HG02588 (cell line): Measurements from ENCODE around the gene ZNF280D.
A peak's percentile ranks its signal among the peaks of the same experiment; 100 is the strongest.

Experiments
- ATAC-seq: cut with Tn5 transposase; IDR thresholded peaks from one replicate; pipeline ENCODE4 v1.9.1; 2021; ENCODE audit warnings: mild to moderate bottlenecking, moderate library complexity; ENCODE audit not compliant: unreplicated experiment

The ZNF280D gene

GRCh38 chr15:56653787-56654186 is 79.5 kb downstream of the ZNF280D start:
- ATAC-seq, result no peak

GRCh38 chr15:56653107-56653506 is 80.2 kb downstream of the ZNF280D start:
- ATAC-seq, result no peak

GRCh38 chr15:56648311-56648710 is 85.0 kb downstream of the ZNF280D start:
- ATAC-seq, result no peak

GRCh38 chr15:56640549-56640948 is 92.8 kb downstream of the ZNF280D start:
- no peak for ATAC-seq

GRCh38 chr15:56640127-56640526 is 93.2 kb downstream of the ZNF280D start:
- ATAC-seq, result no peak

- no peak for ATAC-seq
Measured at GRCh38 chr15:56639631-56640030, 93.7 kb downstream of the ZNF280D start.

GRCh38 chr15:56631765-56632164 is 101.5 kb downstream of the ZNF280D start:
- ATAC-seq, result no peak

- ATAC-seq, result no peak
Measured at GRCh38 chr15:56628893-56629532, 104.3 kb downstream of the ZNF280D start.

- ATAC-seq, result no peak
Measured at GRCh38 chr15:56619887-56620286, 113.4 kb downstream of the ZNF280D start.

- ATAC-seq, result no peak
Measured at GRCh38 chr15:56617628-56618027, 115.7 kb downstream of the ZNF280D start.

- no peak for ATAC-seq
Measured at GRCh38 chr15:56616551-56616950, 116.8 kb downstream of the ZNF280D start.

- ATAC-seq, result no peak
Measured at GRCh38 chr15:56613811-56614210, 119.5 kb downstream of the ZNF280D start.

GRCh38 chr15:56608993-56609392 is 124.3 kb downstream of the ZNF280D start:
- ATAC-seq, result peak; percentile 54

GRCh38 chr15:56608140-56608778 is 125.0 kb downstream of the ZNF280D start:
- ATAC-seq, result peak; percentile 95

- ATAC-seq, result no peak
Measured at GRCh38 chr15:56602253-56602652, 131.1 kb downstream of the ZNF280D start.

- no peak for ATAC-seq
Measured at GRCh38 chr15:56600380-56600779, 132.9 kb downstream of the ZNF280D start.

GRCh38 chr15:56598991-56599390 is 134.3 kb downstream of the ZNF280D start:
- no peak for ATAC-seq

- no peak for ATAC-seq
Measured at GRCh38 chr15:56587686-56588085, 145.6 kb downstream of the ZNF280D start.

- no peak for ATAC-seq
Measured at GRCh38 chr15:56586206-56586605, 147.1 kb downstream of the ZNF280D start.

GRCh38 chr15:56582785-56583184 is 150.5 kb downstream of the ZNF280D start:
- no peak for ATAC-seq
